Testis (tissue), 3 donors: ENCODE data around the gene LHFPL3. TPM values are rescaled to one million over a fixed set of nuclear protein-coding genes. Genes with fewer than 3 reads are reported as not detected.

Experiments used
- DNase-seq: peaks from one replicate; pipeline ENCODE4 v3.0.0-alpha.2; 2019
- H3K27ac ChIP-seq, 2 donors: fragments of 200-600 bp; sonication (generic); one replicate each; pipeline ENCODE4 v1.5.1; 2019
- H3K27me3 ChIP-seq: fragments of 200-600 bp; sonication (generic); one replicate; pipeline ENCODE4 v1.5.1; 2019
- H3K36me3 ChIP-seq: fragments of 200-600 bp; sonication (generic); one replicate; pipeline ENCODE4 v1.5.1; 2017; ENCODE audit warnings: low read depth; ENCODE audit errors: missing control alignments
- H3K4me1 ChIP-seq: fragments of 200-600 bp; sonication (generic); one replicate; pipeline ENCODE4 v1.5.1; 2019
- H3K4me3 ChIP-seq, 2 donors: fragments of 200-600 bp; sonication (generic); one replicate each; pipeline ENCODE4 v1.5.1; 2017 to 2019
- H3K9me3 ChIP-seq: fragments of 200-600 bp; sonication (generic); one replicate; pipeline ENCODE4 v1.5.1; 2017
- CTCF ChIP-seq, 3 experiments: fragments of 450-650 bp in 2 of 3; fragments of 200-600 bp in 1 of 3; sonication (generic) in 1 of 3; IDR thresholded peaks; one replicate each; pipeline ENCODE4 v1.5.1; 2016 to 2019; ENCODE audit warnings: antibody characterized with exemption in 3 of 3, mild to moderate bottlenecking in 2 of 3, moderate library complexity in 1 of 3
- POLR2A ChIP-seq: fragments of 450-650 bp; IDR thresholded peaks from one replicate; pipeline ENCODE4 v1.6.1; 2017; ENCODE audit warnings: antibody characterized with exemption, mild to moderate bottlenecking, moderate library complexity
- WGBS, 2 donors: methylation state at CpG; one replicate each; pipeline ENCODE4 v1.1.5; 2018; 5-methylcytosine and 5-hydroxymethylcytosine counted together
- intact Hi-C: fragments of 100-400 bp; cut with DNase I; formaldehyde crosslinking; loops from one replicate; pipeline ENCODE4 v1.15.1; 2023; ENCODE audit warnings: low total_unique reads
- polyA plus RNA-seq: library from polyadenylated mRNA; stranded (reverse); fragments of 350-450 nt; fragmentation: Illumina TruSeq; extraction: RNeasy Lipid Tissue Mini Kit (QIAGEN cat#74804); gene quantifications from one replicate; pipeline ENCODE4 v1.2.3, GENCODE V29; 2014; ENCODE audit warnings: low read depth, low replicate concordance; ENCODE audit not compliant: insufficient read depth
- total RNA-seq, 2 donors: library from RNA; depleted of rRNA; stranded (reverse); fragments of >200 nt; gene quantifications; one replicate each; pipeline ENCODE4 v1.2.3, GENCODE V29; 2016

The LHFPL3 gene
- total and polyA plus RNA-seq, 3 donors from 2014 or later: 0.17 to 0.47 (median 0.19) TPM

- no peak overlapping the region for H3K27ac ChIP-seq
- TF ChIP-seq POLR2A (no peak), CTCF (IDR thresholded peaks at IDR 0.05) (no peak)
- no peaks in the 10 kb centered on the region for H3K36me3 ChIP-seq
- H3K27me3 ChIP-seq: no peaks in the 10 kb centered on the region
- no peaks in the 10 kb centered on the region for H3K9me3 ChIP-seq
- no peak for DNase-seq
- WGBS, 2 donors: 78 to 83% methylated on average over 5 of the region's 5 CpGs
- H3K4me3 ChIP-seq: no peak overlapping the region
- no peaks in the 10 kb centered on the region for H3K4me1 ChIP-seq
- intact Hi-C loops: no loop called here
Observed at GRCh38 chr7:104450861-104451260, 122.5 kb downstream of the LHFPL3 start.

- H3K4me1 ChIP-seq: no peaks in the 10 kb centered on the region
- no peak overlapping the region for H3K4me3 ChIP-seq
- TF ChIP-seq POLR2A: no peak
- TF ChIP-seq CTCF (IDR thresholded peaks at IDR 0.05): no peak
- DNase-seq: no peak
- H3K27me3 ChIP-seq: no peaks in the 10 kb centered on the region
- H3K27ac ChIP-seq: no peak overlapping the region
- intact Hi-C loops: no loop called here
- no peaks in the 10 kb centered on the region for H3K36me3 ChIP-seq
- H3K9me3 ChIP-seq: no peaks in the 10 kb centered on the region
- 57 to 71% methylated on average over 3 of the region's 3 CpGs for WGBS, 2 donors
Observed at GRCh38 chr7:104453190-104453589, 124.8 kb downstream of the LHFPL3 start.

- no peak for TF ChIP-seq CTCF (IDR thresholded peaks at IDR 0.05)
- TF ChIP-seq POLR2A: no peak
- no peaks in the 10 kb centered on the region for H3K27me3 ChIP-seq
- no peak overlapping the region for H3K4me3 ChIP-seq
- 88 to 90% methylated on average over 3 of the region's 3 CpGs for WGBS, 2 donors
- H3K36me3 ChIP-seq: no peaks in the 10 kb centered on the region
- no peaks in the 10 kb centered on the region for H3K9me3 ChIP-seq
- no peak overlapping the region for H3K27ac ChIP-seq
- DNase-seq: no peak
- intact Hi-C loops: no loop called here
- H3K4me1 ChIP-seq: no peaks in the 10 kb centered on the region
Observed at GRCh38 chr7:104458875-104459274, 130.5 kb downstream of the LHFPL3 start.

- no peak overlapping the region for H3K4me3 ChIP-seq
- 84 to 97% methylated on average over 1 of the region's 1 CpG for WGBS, 2 donors
- no peaks in the 10 kb centered on the region for H3K4me1 ChIP-seq
- TF ChIP-seq POLR2A (no peak), CTCF (IDR thresholded peaks at IDR 0.05) (no peak)
- H3K9me3 ChIP-seq: no peaks in the 10 kb centered on the region
- H3K27ac ChIP-seq: no peak overlapping the region
- intact Hi-C loops: no loop called here
- no peaks in the 10 kb centered on the region for H3K27me3 ChIP-seq
- H3K36me3 ChIP-seq: no peaks in the 10 kb centered on the region
- no peak for DNase-seq
Observed at GRCh38 chr7:104469166-104469820, 140.9 kb downstream of the LHFPL3 start.

- Histone ChIP-seq H3K27ac (no peak overlapping the region), H3K9me3 (no peaks in the 10 kb centered on the region), H3K27me3 (no peaks in the 10 kb centered on the region), H3K36me3 (no peaks in the 10 kb centered on the region), H3K4me3 (no peak overlapping the region), H3K4me1 (no peaks in the 10 kb centered on the region)
- no peak for TF ChIP-seq CTCF (IDR thresholded peaks at IDR 0.05)
- no peak for TF ChIP-seq POLR2A
- intact Hi-C loops: no loop called here
- 65% methylated on average over 3 of the region's 3 CpGs for WGBS, 2 donors
- DNase-seq: no peak
Observed at GRCh38 chr7:104480529-104480928, 152.1 kb downstream of the LHFPL3 start.
